Left cardiac atrium (tissue), 4 donors: Measurements from ENCODE around the gene DCAF4. TPM values are rescaled to one million over a fixed set of nuclear protein-coding genes. Genes with fewer than 3 reads are reported as not detected.

Source experiments
- ATAC-seq, 2 donors: fragments of 200-7000 bp; cut with Tn5 transposase; one replicate each; pipeline ENCODE4 v1.9.1; 2020; ENCODE audit warnings: mild to moderate bottlenecking in 2 of 2, moderate library complexity in 2 of 2
- DNase-seq: peaks from one replicate; pipeline ENCODE4 v3.0.0-alpha.2; 2020
- intact Hi-C, 2 donors: fragments of 100-400 bp; cut with DNase I; formaldehyde crosslinking; loops; one replicate each; pipeline versions ENCODE4 v1.14.1 to v1.15.1; 2022 to 2023
- long read RNA-seq: library from polyadenylated mRNA; unstranded; transcript quantifications from one replicate; pipeline ENCODE4 v2.0.0, GENCODE V29; 2021
- total RNA-seq, 2 donors: library from RNA; stranded (reverse); fragmentation: NEBNext Ultra II Directional; extraction: Animal tissue kit (Norgen Biotek cat#: 25700); gene quantifications; one replicate each; pipeline ENCODE4 v1.2.1, GENCODE V29; 2021
- donor health status: DM: no; HTN: yes; CAD: no.
- donor health status: DM: no; HTN: yes; CAD: no; lungs with severe emphysema.
- donor health status: DM: yes; HTN: yes; CAD: no.
- donor health status: Dilated cardiomyopathy.

DCAF4 gene, protein sequence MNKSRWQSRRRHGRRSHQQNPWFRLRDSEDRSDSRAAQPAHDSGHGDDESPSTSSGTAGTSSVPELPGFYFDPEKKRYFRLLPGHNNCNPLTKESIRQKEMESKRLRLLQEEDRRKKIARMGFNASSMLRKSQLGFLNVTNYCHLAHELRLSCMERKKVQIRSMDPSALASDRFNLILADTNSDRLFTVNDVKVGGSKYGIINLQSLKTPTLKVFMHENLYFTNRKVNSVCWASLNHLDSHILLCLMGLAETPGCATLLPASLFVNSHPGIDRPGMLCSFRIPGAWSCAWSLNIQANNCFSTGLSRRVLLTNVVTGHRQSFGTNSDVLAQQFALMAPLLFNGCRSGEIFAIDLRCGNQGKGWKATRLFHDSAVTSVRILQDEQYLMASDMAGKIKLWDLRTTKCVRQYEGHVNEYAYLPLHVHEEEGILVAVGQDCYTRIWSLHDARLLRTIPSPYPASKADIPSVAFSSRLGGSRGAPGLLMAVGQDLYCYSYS
- 10 to 100 TPM in 1 of 2 donors, 1 to 10 TPM in 1; 8.3 to 10.4 TPM for total RNA-seq
- long read RNA-seq, partial matches to known transcripts: 0 of 5 reads
- long read RNA-seq, other reads (novel, unspliced or antisense): 2 of 5 reads

DNA sequence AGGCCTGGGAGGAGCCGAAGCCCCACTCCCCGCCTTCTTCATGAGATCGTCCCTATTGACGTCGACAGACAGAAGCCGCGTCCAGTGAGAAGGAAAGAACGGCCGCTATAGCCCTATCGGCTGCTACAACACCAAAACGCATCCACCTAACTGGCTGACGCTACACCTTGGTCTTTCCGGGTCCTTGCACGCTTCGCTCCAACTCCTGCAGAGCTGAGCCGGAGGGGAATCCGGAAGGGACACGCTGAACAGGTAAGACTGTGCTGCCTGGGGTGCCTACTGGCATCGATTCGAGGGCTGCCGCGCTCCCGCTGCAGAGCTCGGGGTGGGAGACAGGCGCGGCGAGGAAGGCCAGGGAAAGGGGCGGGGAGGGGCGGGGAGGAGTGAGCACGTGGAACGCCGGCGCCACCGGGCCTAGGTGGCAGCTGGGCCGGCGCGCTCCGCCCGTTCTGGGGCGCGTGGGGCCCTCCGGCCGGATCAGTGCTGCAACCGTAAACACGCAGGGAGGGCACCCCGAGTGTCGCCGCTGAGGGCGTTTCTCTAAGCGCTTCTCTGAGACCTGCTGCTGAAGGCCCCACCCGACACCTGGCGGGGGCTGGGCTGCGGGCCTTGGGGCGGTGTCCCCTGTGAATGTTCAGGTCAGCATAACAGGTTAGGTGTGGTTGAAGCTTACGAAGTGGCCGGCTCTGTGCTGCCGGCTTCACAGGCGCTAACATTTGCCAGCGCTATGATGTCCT lies at the start of gene DCAF4:
TSS of gene DCAF4 (plus strand) at position 173 of the 737 bp plus-strand sequence. CDS start 11,515 bp downstream, outside the sequence.
- DNase-seq (peak; percentile 97), ATAC-seq (peak; percentile 98 to 99)
- intact Hi-C loops: no loop called here

- no peak for ATAC-seq
- no peak for DNase-seq
- intact Hi-C loops: no loop called here
Observed at GRCh38 chr14:72876710-72877063, 49.6 kb upstream of the DCAF4 start.

DNA sequence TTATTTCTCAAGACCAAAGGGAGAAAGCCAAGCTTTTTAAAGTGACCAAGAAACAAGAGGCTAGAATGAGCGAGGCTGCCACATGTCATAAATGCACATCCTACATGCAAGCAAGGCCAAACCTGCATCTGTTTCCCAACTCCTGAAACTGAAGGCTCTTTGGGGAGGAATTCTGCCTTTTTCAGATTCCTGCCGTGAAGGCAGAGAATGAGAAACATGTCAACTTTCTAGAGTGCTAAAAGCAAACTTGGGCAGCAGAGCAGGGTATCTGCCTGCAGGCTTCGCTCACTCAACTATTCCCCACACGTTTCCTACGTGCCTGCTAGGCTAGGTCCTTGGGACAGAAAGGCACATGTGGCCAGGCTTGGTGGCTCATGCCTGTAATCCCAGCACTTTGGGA lies 47.5 kb upstream of the DCAF4 start:
- intact Hi-C loops: no loop called here
- ATAC-seq (no peak), DNase-seq (no peak)

DNA sequence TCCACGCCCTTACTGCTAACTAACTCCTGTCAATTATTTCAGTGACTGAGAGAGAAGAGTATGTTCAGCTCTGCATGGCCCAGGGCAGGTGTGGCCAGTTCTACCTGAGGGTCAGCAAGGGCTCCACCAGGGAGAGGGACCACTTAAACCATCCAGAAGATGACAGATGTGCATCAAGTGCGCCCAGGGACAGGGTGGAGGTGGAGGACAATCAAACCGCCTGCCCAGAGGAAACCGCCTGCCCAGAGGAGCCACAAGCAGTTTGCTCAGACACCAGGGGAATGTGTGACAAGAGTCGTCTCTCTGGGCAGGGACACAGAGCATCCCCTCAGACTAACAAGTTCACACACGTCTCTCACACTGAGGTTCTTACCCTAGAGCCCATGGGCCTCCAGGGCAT lies 46.8 kb upstream of the DCAF4 start:
- no peak for ATAC-seq
- intact Hi-C loops: no loop called here
- DNase-seq: no peak

DNA sequence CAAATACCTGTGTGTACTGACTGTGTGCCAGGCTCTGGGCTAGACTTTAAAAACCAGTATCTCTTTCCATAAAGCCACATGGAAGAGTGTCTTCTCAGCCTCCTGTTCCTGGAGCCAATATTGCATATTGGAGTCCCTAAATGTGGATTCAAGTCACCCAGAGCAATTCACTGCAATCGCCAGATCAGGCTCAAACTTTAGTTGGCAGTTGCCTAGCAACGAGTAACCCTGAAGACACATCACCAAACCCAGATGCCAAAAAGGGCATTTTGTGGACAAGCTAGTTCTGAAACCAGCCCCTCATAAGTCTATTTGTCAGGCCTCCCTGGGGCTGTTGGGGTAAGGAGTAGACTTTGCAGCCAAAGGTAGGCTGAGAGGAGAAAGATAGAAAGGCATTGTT lies 46.1 kb upstream of the DCAF4 start:
- ATAC-seq: no peak
- intact Hi-C loops: no loop called here
- no peak for DNase-seq

GRCh38 chr14:72880820-72881219 lies 45.4 kb upstream of the DCAF4 start:
- intact Hi-C loops: no loop called here
- ATAC-seq (no peak), DNase-seq (no peak)

GRCh38 chr14:72881543-72881942 lies 44.7 kb upstream of the DCAF4 start:
- intact Hi-C loops: no loop called here
- no peak for ATAC-seq
- no peak for DNase-seq

- intact Hi-C loops: no loop called here
- DNase-seq (no peak), ATAC-seq (no peak)
Observed at GRCh38 chr14:72882047-72882446, 44.2 kb upstream of the DCAF4 start.

DNA sequence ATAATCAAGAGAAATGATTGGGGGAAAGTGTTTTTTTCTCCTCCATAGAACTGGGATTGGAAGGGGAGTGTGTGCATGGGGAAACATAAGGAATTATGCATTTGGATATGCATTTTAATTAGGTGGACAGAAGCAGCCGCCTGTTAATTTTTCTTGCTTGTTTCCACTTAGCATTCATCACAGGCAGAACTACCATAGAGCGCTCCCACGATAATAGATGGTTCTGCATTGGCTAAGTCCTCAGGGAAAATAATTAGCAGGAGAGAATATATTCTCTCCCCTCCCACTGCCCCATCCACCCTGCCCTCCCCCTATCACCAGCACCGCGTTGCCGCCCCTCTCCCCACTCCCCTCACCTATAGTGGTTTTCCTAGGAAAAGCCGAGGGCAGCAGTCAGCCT lies 43.8 kb upstream of the DCAF4 start:
- no peak for DNase-seq
- intact Hi-C loops: no loop called here
- ATAC-seq: no peak

DNA sequence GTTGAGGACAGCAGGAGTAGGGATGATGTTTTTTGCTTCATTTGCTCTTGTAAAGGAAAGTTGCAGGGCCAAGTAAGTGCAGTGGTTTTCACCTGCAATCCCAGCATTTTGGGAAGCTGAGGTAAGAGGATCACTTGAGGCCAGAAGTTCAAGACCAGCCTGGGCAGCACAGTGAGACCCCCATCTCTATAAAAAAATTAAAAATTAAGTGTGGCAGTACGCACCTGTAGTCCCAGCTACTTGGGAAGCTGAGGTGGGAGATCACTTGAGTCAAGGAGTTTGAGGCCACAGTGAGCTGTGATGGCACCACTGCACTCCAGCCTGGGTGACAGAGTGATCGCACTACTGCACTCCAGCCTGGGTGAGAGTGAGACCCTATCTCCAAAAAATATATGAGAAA lies 43.2 kb upstream of the DCAF4 start:
- DNase-seq (no peak), ATAC-seq (no peak)
- intact Hi-C loops: no loop called here

DNA sequence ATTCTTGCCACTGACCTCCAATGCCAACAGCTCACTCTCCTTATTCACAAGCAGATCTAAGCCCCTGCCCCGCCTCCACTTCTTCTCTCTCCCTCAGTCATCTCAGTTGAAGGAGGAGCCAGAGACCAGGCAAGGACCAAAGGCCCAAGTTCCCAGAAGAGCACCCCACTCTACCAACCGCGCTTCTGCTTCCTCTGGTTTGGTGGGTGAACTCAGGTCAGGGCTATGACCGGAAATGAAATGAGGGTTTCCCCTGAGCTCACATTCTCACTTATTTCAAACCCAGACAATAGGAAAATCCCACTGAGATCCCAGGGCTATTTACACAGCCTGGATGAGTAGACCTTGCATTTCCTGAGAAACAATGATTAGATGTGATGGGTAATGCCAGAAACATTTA lies 42.3 kb upstream of the DCAF4 start:
- ATAC-seq: no peak
- intact Hi-C loops: no loop called here
- DNase-seq: no peak

DNA sequence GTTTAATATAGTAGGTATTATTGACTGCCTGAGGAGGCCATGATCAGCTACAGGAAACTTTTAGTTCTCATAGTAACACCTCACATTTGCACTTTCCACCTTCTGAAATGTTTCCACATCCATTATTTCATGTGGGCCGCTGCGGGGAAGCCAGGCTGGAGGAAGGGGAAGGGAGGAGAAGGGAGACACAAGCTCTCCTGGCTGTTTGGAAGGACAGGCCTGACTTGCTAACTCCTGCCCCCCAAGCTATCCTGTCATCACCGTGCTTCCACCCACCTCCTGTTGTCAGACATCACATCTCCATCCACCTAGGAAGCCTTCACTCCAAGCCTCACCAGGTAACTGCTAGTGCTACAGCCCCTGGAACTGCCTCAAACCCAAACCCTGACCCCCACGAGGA lies 41.9 kb upstream of the DCAF4 start:
- intact Hi-C loops: no loop called here
- DNase-seq (no peak), ATAC-seq (no peak)

DNA sequence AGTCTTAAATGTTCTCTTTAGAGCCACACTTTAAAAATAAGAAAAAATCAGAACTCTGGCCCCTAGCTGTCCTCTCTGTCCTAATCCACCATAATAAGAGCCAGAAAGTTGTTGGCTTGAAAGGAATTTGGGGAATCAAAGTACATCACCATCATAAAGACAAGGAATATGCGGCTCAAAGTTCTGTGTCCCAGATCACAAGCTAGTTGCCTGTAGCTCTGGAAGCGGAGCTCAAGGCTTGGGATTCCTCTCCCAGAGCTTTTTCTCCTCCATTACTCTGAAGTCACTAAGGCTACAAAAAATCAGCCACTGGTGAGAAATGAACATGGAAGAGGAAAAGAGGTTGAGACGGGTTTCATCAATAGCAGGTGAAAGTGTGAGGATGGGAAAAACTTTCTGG lies 38.8 kb upstream of the DCAF4 start:
- intact Hi-C loops: no loop called here
- ATAC-seq (no peak), DNase-seq (no peak)

- DNase-seq: no peak
- ATAC-seq: no peak
- intact Hi-C loops: no loop called here
Observed at GRCh38 chr14:72888192-72888591, 38.1 kb upstream of the DCAF4 start.

DNA sequence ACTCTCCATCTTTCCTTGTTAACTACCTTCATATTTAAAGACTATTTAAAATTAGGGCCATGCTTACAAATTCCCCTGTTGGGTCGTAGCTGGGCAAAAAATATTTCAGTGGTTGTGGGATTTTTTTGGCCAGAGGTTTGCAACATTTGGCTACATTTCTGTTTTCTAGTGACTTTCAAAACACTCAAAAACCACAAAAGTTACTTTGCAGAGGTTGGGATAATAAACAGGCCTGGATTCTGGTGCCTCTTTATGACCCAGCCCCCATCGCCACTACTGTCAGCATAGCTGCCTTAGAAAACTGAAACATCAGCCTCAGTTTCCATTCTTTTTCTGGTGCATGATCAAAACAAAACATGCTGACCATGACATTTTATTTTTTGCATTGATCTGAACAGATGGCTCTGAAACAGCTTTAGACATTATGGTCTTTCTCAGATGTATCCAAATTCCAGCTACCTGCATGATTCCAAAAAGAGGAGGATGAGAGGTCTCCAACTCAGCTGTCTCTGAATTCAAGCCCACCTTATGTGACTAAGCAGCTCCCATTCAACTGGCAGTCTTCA lies 37.5 kb upstream of the DCAF4 start:
- no peak for DNase-seq
- intact Hi-C loops: no loop called here
- no peak for ATAC-seq

DNA sequence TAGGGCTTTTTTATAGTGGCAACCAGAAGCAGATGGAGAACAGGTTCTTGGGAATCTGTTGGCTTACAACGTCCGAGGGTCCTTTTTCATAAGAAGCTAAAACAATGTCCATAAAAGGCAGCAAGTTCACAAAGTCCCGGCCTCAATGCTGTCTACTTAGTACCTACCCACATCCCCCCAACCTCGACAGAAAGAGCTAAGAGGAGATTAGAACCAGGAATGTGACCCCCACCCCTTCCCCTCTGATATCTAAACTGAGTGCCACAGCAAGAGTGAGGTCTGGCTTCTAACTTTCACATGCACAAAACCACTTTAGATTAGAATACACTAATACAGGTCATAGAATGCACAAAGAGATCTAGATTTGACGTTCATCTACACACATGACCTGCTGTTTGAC lies 36.9 kb upstream of the DCAF4 start:
- ATAC-seq (no peak), DNase-seq (no peak)
- intact Hi-C loops: no loop called here

- ATAC-seq: no peak
- DNase-seq: no peak
- intact Hi-C loops: loop anchor here in 1 of 2 donors (5.0 to 10.0 kb wide), 3 partner anchors 59 to 177 kb away; no protein-coding TSS in a partner anchor
Observed at GRCh38 chr14:72891666-72892102, 34.6 kb upstream of the DCAF4 start.

DNA sequence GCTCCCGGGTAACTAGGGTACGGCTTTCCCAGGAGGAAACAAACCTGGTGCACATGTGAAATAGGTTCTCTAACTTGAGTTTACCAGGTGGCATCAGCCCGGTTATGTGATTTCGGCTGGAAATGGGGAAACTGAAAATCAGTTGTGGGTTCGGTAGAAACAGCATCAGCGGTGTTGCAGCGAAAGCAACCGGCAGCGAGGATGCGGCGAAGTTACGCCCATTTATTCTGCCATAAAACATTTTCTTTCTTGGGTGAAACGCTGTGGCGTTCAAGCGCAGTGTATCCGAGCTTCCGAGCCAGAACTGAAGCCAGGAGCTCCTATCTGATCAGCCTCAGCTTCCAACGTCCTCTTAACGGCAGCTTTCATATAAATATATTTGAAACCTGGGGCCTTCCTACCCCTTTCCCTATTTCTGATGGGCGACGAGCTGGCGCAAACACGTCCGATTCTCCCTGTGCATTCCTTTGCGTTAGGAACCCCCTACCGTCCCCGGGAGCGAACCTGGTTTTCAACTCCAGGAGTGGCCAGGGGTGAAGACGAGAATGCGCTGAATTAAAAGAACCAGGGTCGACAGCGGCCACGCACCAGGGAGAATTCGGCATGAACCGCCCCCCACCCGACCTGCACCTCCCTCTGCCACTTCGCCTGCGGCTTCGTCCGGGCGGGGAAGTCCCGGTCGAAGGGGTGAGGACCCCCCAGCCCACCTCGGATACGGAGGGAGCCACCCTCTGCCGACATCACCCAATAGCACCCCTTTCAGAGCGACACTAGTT lies 34.0 kb upstream of the DCAF4 start:
- DNase-seq (no peak), ATAC-seq (no peak)
- intact Hi-C loops: loop anchor here in 1 of 2 donors (5.0 to 10.0 kb wide), 3 partner anchors 60 to 177 kb away; no protein-coding TSS in a partner anchor
